Stimulated activated CD8-positive, alpha-beta memory T cell treated with anti-CD3 and anti-CD28 coated beads, Interleukin-4, amount 100 ng/mL, for 24 hours (primary cell): Measurements from ENCODE around the gene MYL5.
A peak's percentile ranks its signal among the peaks of the same experiment; 100 is the strongest.
"Not testable (repeated sequence)": the region's sequence is repeated elsewhere in the genome, so short reads cannot be mapped to it uniquely, and the experiment has no call there.

Source experiments
- DNase-seq: peaks from one replicate; pipeline ENCODE4 v3.0.0-alpha.2; 2020; ENCODE audit warnings: low read depth

MYL5 gene

DNA sequence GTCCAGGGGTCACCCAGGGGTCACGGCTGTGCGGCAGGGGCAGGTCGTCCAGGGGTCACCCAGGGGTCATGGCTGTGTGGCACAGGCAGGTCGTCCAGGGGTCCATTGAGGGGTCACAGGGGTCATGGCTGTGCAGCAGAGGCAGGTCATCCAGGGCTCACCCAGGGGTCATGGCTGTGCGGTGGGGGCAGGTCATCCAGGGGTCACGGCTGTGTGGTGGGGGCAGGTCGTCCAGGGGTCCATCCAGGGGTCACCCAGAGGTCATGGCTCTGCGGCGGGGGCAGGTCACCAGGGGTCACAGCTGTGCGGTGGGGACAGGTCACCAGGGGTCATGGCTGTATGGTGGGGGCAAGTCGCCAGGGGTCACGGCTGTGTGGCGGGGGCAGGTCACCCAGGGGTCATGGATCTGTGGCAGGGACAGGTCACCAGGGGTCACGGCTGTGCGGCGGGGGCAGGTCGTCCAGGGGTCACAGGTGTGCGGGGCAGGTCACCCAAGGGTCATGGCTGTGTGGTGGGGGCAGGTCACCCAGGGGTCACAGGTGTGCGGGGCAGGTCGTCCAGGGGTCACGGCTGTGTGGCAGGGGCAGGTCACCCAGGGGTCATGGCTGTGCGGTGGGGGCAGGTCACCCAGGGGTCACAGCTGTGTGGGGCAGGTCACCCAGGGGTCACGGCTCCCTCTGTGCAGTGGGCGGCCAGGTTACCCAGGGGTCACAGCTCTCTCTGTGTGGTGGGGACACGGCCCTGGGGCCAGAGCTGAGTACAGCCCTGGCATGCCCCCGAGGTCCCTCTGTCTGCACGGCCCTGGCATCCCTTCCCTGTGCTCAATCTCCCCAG, 16.3 kb upstream of the MYL5 start:
- no peak for DNase-seq

DNA sequence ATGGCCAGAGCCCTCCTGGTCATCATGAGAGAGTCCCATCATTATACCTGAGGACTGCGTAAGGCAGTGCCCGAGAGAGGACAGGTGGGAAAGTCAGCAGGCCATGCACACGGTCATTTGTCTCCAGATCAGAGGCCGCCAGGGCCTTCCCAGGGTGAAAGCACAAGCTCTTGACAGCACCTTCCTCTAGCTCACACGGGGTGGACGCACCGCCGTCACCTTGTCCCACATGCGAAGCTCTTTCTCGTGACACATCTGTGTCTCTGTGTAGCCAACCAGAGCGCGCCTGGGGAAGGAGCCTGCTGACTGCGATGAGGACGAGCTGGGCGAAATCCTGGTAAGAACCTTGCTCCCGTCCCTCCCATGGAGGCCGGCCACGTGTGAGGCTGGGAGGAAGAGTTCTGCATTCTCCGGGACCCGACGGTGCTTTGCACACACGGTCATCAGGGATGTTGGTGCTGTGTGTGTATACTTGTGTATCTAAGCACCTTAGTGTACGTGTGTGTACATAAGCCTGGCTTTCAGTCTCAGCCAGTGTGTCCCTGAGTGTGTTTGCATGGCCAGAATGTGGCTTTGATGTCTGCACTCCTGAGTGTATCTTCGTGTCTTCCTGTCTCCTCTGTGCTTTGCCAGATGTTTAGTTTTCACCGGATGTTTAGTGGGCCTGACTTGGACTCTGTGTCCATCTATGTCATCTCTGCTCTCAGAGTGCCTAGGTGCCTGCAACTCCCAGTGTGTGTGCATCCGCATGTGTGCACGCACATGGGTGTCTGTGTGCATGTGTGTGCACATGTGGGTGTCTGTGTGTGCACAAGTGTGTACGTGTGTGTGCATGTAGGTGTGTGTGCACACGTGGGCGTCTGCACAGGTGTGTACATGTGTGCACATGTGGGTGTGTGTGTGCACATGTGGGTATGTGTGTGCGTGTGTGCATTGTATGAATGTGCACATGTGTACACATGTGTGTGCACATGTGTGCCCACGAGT, 15.4 kb upstream of the MYL5 start:
- no peak for DNase-seq

DNA sequence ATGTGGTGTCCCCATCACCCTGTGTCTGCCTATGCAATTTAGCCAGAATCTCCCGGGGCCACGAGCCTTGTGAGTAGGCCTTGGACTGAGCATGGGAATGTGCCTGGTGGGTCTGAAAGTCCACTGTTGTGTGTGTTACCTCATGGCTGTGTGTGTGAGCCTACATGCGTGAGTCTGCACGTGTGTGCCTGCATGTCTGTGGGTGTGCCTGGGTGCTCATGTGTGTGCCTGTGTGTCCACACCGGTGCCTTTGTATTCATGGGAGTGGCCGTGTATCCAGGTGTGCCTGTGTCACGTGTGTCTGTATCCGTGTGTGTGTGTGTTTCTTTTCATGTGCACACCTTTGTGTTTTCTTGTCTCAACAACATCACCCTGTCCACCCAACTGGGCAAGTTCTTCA, 14.5 kb upstream of the MYL5 start:
- DNase-seq: no peak

DNA sequence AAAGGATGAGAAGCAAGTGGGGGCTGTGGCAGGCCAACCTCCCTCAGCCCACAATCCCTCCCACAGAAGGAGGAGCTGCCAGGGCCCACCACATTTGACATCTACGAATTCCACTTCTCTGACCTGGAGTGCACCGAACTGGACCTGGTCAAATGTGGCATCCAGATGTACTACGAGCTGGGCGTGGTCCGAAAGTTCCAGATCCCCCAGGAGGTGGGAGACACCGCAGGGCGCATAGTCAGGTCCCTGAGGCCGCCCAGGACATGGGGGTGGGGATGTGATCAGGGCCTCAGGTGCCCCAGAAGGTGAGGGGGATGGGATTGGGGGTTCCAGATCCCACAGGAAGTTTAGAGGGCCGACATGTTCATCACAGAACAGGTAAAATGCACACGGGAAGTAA, 13.9 kb upstream of the MYL5 start:
- DNase-seq: no peak

DNA sequence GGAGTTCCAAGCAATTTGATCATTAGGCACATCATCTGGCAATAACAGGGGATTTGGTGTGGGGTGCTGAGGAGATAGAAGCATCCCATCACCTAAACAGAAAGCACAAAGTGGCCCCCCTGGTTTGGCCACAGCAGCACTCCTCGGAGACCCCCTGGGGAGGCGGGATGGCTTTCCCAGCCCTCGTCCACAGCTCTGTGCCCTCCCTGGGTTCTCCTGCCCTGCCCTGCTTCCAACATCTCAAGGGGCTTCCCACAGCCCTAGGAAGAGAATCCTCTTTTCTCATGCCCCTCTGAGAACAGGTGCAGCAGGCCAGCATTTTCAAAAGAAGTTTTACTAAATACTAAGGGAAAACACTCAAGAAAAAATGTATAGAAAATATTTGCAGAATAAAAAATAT, 13.1 kb upstream of the MYL5 start:
- DNase-seq: no peak

DNA sequence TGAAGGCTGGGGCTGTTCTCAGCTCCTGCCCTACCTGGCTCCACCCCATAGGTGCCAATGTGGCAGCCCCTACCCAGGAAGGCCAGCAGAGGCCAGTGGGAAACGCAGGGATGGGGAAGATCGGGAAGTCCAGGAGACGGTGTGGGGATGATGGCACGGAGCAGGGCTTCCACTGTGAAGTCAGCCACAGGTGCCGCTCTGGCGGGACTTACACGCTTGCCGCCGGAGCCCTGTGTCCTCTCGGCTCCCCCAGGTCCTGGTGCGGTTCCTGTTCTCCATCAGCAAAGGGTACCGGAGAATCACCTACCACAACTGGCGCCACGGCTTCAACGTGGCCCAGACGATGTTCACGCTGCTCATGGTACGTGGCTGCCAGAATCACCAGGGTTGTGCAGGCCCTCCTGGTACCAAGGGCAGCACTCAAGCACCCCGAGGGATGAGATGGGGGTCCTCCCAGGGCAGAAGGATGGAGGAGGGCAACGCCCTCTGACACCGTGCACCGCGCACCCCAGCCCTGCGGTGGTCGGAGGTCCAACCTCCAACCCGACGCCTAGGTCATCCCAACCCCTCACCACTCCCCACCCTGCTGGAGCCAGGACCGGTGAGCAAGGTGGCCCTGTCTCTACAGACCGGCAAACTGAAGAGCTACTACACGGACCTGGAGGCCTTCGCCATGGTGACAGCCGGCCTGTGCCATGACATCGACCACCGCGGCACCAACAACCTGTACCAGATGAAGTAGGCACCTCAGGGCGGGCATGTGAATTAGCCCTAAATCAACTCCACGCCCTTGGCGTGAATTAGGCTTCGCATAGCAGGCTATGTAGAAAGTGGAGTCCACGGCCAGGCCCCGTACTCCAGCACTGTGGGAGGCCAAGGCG, 12.2 kb upstream of the MYL5 start:
- DNase-seq: no peak

DNA sequence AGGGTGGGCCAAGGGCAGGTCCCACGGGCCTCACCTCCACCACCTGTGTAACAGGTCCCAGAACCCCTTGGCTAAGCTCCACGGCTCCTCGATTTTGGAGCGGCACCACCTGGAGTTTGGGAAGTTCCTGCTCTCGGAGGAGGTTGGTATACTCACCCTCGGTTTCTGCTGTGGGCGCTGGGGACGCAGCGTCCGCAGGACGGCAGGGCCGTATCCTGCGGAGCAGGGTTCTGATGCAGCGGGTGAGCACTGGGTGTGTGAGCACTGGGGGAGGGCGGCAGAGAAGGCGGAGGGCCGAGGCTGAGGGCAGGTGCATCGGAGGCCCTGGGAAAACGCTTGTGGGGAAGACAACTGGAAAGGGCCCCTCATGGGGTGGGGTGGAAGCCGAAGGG, 11.3 kb upstream of the MYL5 start:
- no peak for DNase-seq

DNA sequence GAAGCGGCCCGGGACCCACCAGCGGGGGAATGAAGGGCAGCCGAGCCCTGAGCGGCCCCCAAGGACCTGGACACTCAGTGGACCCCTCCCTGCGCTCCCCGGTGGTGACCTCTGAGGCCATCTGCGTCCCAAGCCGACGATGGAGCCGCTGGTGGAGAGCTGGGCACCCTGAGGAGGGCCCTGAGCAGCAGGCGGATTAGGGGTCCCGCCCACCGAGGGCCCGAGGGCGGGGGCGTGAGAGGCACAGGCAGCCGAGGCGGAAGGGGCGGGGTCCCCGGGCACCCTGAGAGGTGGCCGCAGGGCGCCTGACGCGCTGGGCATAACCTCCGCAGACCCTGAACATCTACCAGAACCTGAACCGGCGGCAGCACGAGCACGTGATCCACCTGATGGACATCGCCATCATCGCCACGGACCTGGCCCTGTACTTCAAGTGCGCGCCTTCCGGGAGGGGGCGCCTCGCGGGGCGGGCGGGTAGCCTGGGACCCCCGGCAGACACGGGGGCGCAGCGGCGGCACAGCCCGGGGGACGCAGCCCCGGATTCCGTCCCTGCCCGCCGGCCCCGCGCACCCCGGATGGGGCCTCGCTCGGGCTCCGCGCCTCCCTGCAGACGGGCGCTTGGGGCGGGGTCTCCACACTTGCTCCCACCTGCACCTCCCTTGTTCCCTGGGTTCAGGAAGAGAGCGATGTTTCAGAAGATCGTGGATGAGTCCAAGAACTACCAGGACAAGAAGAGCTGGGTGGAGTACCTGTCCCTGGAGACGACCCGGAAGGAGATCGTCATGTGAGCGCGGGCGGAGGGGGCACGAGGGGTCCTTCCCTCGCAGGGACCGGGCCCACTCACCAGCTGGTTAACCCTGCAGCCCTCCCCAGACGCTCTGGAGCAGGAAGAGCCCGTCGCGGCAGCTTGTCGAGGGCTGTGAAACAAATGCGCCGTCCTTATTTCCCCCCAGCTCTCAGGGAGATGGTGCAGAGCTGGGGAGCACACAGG, 10.6 kb upstream of the MYL5 start:
- peak; percentile 70 for DNase-seq

DNA sequence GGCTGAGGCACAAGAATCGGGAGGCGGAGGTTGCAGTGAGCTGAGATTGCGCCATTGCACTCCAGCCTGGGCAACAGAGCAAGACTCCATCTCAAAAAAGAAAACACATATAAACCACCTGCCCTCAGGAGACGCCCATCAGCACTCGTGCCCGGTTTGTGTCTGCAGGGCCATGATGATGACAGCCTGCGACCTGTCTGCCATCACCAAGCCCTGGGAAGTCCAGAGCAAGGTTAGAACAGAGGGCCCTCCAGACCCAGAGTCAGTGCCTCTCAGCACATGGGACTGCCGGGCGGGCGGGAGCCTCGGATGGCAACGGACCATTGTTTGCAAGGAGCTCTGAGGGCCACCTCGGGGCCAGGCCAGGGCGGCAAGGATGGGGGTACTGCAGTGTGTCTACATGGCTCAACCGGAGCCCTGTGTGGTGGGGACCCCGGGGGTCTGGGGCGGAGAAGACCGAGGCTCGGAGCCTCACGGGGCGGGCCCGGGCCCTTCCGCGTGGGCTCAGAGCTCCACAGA, 9.6 kb upstream of the MYL5 start:
- DNase-seq: no peak

DNA sequence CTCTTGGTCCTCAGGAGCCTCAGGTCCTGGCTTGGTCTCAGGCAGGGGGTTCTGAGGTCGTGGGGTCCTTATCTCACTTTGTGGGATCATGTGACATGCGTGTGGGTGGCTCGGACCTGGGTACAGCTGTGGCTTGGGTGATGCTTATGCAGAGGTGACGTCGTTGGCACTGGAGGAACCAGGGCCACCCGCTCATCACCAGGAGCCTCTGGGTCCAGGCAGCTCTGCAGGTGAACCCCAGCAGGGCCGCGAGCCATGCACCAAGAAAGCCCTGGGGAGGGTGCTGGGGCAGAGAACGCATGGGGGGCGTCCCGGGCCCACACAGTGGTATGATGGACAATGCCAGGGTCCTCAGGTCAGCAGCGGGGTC, 9.0 kb upstream of the MYL5 start:
- no peak for DNase-seq

DNA sequence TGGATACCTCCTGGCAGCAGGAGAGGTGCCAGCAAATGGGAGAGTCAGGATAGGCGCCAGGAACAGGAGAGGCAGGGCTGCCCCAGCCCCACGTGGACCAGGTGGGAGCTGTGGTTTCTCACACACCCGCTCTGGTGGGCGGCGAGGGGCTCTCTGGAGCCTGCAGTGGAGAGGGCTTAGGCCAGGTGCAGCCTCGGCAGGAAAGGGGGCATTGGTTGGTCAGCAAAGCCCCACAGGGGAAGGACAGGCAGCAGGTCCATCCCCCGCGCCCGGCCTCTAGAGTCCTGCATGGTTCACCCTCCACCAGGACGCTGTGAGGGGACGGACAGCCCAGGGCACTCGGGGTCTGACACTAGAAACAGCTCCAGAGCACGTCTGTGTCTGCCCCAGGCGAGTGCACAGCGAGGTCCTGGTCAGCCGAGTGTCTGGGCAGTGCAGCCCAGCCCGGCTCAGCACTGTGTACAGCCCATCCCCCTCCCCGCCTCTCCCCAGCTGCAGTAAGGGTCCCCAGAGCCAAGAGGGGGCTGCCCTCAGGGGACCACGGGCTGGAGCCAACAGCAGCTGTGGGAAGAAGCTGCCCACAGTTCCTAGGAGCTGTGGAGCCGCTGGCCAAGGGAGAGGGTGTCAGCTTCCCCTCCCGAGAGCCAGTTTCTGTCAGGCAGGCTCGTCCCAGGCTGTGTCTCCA, 8.4 kb upstream of the MYL5 start:
- no peak for DNase-seq

DNA sequence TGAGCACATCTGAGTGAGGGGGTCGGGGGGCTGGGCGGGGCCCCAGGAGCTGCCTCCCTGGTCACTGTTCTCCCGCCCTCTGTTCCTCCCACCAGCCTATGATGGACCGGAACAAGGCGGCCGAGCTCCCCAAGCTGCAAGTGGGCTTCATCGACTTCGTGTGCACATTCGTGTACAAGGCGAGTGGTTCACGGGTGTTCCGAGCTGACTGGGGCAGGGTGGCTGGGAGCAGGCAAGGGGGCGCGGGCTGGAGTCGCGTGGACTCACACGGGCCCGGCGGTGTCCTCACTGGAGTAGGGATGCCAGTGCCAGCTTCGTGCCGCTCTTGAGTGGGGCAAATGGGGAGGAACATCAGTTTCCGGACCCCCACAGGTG, 7.9 kb upstream of the MYL5 start:
- no peak for DNase-seq

DNA sequence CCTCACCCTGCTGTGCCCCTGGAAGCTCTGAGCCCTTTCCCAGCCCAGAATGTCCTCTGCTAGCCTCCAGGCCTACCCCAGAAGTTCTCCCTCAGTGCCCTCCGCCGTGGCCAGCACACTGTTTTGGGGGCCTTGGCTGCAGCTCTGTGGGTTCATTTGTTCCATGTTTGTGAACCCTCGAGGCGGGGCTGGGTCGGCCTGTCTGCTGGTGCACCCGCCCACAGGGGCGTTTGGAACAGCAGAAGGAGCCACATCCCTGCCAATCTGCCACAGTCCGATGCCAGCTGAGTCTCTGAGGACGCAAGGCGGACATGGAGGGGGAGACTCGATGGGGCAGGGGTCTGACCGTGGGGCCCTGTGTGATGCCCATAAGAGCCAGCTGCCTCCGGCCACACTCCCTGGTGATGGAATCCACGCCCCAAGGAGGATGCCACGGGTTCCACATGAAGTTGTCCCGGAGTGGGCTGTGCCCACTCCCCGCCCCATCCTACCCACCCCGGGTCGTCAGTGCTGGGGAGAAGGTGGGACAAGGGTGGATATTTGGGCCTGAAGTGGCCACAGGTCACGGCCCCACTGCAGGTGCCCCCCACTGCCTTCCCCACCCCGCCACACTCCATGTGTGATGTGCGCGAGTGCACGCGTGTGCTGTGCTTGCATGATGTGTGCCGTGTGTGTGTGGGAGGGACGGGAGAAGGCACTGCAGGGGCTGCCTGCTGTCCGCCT, 7.4 kb upstream of the MYL5 start:
- DNase-seq: no peak

DNA sequence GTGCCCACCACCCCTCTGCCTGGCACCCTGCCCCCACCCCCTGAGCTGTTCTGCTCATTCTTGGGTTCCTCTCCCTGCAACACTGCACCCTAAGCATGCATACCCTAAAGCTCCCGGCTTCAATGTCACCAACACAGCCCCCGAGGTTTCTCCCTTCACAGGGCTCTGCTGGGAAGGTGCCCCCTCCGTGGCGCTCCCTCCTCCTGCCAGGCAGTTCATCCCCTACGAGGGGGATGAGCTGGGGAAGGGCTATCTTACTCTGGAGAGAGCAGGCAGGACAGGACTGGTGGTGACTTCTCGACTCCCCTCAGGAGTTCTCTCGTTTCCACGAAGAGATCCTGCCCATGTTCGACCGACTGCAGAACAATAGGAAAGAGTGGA, 6.8 kb upstream of the MYL5 start:
- no peak for DNase-seq

DNA sequence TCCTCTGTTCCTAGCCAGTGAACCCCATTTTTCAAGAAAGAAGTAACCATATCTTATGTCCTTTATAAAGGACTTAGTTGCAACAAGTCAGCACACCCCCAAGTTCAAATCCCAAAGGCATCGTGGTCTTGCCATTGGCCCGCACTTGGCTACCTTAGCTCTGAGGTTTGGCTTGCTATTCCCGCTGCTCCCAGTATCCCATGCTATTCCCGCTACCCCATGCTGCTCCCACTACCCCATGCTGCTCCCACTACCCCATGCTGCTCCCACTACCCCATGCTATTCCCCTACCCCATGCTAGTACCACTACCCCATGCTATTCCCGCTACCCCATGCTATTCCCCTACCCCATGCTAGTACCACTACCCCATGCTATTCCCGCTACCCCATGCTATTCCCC, 6.1 kb upstream of the MYL5 start:
- DNase-seq: not testable (repeated sequence)

DNA sequence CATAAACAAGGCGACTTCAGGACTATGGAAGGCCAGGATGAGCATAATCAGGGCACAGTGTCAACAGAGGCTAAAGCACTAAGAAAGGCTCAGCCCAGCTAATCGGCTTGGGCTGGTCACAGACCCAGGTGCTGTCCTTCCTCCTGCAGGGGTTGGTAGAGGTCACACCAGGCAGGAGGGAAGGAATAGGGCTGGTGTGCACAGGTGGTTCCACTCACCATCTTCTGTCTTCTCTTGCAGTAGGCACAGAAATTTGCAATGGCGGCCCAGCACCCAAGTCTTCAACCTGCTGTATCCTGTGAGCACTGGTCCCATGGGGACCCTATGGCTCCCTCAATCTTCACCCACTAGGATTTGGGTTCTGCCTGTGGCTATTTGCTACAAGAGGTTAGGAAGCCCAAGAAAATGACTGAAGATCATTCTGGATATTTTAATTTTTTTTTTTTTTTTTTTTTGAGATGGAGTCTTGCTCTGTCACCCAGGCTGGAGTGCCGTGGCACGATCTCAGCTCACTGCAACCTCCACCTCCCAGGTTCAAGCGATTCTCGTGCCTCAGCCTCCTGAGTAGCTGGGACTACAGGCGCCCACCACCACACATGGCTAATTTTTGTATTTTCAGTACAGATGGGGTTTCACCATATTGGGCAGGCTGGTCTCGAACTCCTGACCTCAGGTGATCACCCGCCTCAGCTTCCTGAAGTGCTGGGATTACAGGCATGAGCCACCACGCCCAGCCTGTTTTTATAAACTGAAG, 4.4 kb upstream of the MYL5 start:
- DNase-seq: not testable (repeated sequence)

DNA sequence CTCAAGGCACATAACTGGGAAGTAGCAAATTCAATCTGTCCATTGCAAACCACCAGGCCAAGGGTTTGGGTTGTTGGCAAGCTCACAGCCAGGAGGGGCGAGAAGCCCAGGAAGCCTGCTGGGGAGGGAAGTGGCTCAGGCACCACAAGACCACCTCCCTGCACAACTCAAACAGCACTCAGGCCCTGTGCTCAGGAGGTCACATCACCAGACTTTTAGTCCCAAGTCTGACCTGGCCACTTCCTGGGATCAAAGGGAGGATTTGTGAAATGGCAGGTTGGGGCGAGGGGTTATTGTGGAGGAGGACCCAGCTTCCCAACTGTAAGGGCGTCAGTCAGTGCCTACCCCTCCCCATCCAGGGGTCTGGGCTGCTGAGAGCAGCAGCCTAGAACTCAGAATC, 2.6 kb upstream of the MYL5 start:
- no peak for DNase-seq

DNA sequence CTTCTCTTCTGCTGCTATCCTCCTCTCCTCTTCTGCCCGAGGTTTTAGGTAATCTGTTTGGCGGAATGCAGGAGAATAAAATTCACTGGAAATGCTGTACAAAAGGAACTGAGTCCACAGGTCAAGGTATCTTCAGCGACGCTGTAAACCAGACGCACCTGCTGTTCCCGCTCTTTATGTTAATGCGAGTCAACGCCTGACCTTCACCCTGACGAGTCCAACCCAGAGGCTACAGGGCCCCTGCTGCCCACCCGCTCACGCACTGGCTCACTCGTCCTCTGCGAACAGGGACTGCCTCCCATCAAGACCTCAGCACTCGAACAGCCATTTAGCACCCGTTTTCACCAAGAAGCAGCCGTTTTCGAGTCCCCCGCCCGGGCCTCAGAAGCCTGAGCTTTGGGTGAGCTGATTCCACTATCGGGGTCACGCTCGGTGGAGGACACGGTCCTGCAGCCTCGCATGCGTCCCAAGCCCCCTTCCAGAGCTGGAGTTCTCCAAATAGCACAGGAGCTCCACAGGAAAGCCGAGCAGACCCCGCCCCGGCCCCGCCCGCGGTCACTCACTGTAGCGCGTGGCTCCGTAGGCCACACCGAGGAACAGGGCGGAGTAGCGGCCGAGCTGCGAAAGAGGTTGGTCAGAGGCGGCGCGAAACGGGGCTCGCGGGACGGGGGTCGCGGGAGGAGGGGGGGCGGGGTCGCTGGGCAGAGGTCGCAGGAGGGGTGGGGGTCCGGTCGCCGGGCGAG, 822 bp upstream of the MYL5 start:
- DNase-seq: no peak
